Neuronal stem cell (in vitro differentiated cells): ENCODE results near the gene SIL1.
A peak's percentile ranks its signal among the peaks of the same experiment; 100 is the strongest.

Experiments
- DNase-seq: peaks from one replicate; pipeline ENCODE4 v3.0.0-alpha.2; 2013; ENCODE audit warnings: low spot score
- H2AFZ ChIP-seq: one replicate; pipeline ENCODE4 v1.6.1; 2013; ENCODE audit warnings: mild to moderate bottlenecking, low read length, inconsistent platforms
- H2AK5ac ChIP-seq: 2 replicates; pipeline ENCODE4 v1.6.1; 2013; ENCODE audit warnings: low read depth, mild to moderate bottlenecking, inconsistent platforms, low read length, moderate library complexity, mixed read lengths
- H2BK120ac ChIP-seq: 2 replicates; pipeline ENCODE4 v1.6.1; 2013; ENCODE audit warnings: low read depth, mild to moderate bottlenecking, inconsistent platforms, low read length, moderate library complexity, mixed read lengths
- H2BK12ac ChIP-seq: one replicate; pipeline ENCODE4 v1.6.1; 2013; ENCODE audit warnings: low read length, inconsistent platforms
- H2BK15ac ChIP-seq: 2 replicates; pipeline ENCODE4 v1.6.1; 2013; ENCODE audit warnings: mild to moderate bottlenecking, low read length, inconsistent platforms, mixed read lengths
- H2BK5ac ChIP-seq: one replicate; pipeline ENCODE4 v1.6.1; 2013; ENCODE audit warnings: inconsistent platforms, mild to moderate bottlenecking, low read length, moderate library complexity
- H3K14ac ChIP-seq: one replicate; pipeline ENCODE4 v1.6.1; 2013; ENCODE audit warnings: low read length, inconsistent platforms
- H3K18ac ChIP-seq: 2 replicates; pipeline ENCODE4 v1.6.1; 2013; ENCODE audit warnings: low read length, inconsistent platforms
- H3K23ac ChIP-seq: 2 replicates; pipeline ENCODE4 v1.6.1; 2013; ENCODE audit warnings: low read depth, mild to moderate bottlenecking, mixed read lengths, low read length, inconsistent platforms; ENCODE audit not compliant: poor library complexity
- H3K27ac ChIP-seq: replicated peaks from 3 replicates; pipeline ENCODE4 v1.5.1; 2013; ENCODE audit warnings: low read length, inconsistent platforms
- H3K27me3 ChIP-seq, 3 experiments: 2 replicates each; pipeline ENCODE4 v1.6.1; 2013; ENCODE audit warnings: low read length in 3 of 3, mild to moderate bottlenecking in 2 of 3, inconsistent platforms in 1 of 3, low read depth in 1 of 3, mixed read lengths in 1 of 3, moderate library complexity in 1 of 3; ENCODE audit not compliant: control insufficient read depth in 3 of 3, insufficient read depth in 3 of 3
- H3K36me3 ChIP-seq, 2 donors: replicated peaks in 1 of 2; 2 replicates each; pipeline ENCODE4 v1.6.1; 2013; ENCODE audit warnings: low read length in 2 of 2; ENCODE audit not compliant: control insufficient read depth in 2 of 2, insufficient read depth in 2 of 2
- H3K4ac ChIP-seq: 2 replicates; pipeline ENCODE4 v1.6.1; 2013; ENCODE audit warnings: inconsistent platforms, mild to moderate bottlenecking, low read length, moderate library complexity
- H3K4me1 ChIP-seq, 2 donors: 1 replicate in 1 of 2; 2 replicates in 1 of 2; pipeline ENCODE4 v1.6.1; 2013; ENCODE audit warnings: low read length in 2 of 2, low read depth in 1 of 2; ENCODE audit not compliant: control insufficient read depth in 2 of 2, insufficient read depth in 1 of 2
- H3K4me2 ChIP-seq: one replicate; pipeline ENCODE4 v1.6.1; 2013; ENCODE audit warnings: mild to moderate bottlenecking, low read length, inconsistent platforms; ENCODE audit not compliant: insufficient read depth, poor library complexity, severe bottlenecking
- H3K4me3 ChIP-seq, 2 donors: 2 replicates each; pipeline ENCODE4 v1.5.1; 2013; ENCODE audit warnings: low read length in 2 of 2, mild to moderate bottlenecking in 2 of 2, inconsistent platforms in 1 of 2, moderate library complexity in 1 of 2
- H3K79me1 ChIP-seq: one replicate; pipeline ENCODE4 v1.6.1; 2013; ENCODE audit warnings: low read depth, mild to moderate bottlenecking, inconsistent platforms, low read length, moderate library complexity
- H3K9ac ChIP-seq: one replicate; pipeline ENCODE4 v1.6.1; 2013; ENCODE audit warnings: mild to moderate bottlenecking, low read depth, low read length, inconsistent platforms; ENCODE audit not compliant: poor library complexity
- H3K9me3 ChIP-seq, 2 donors: replicated peaks in 1 of 2; 2 replicates each; pipeline versions ENCODE3 to v1.6.1; 2013; ENCODE audit warnings: low read length in 2 of 2, mild to moderate bottlenecking in 2 of 2, inconsistent platforms in 1 of 2, low read depth in 1 of 2, mixed read lengths in 1 of 2, moderate library complexity in 1 of 2; ENCODE audit not compliant: control insufficient read depth in 2 of 2, insufficient read depth in 1 of 2
- H4K8ac ChIP-seq: one replicate; pipeline ENCODE4 v1.6.1; 2013; ENCODE audit warnings: low read depth, mild to moderate bottlenecking, inconsistent platforms, low read length, moderate library complexity
- H4K91ac ChIP-seq: one replicate; pipeline ENCODE4 v1.6.1; 2013; ENCODE audit warnings: low read length, low read depth, mild to moderate bottlenecking, inconsistent platforms; ENCODE audit not compliant: poor library complexity
- WGBS, 2 donors: extraction: QIAGEN DNeasy Blood & Tissue Kit; methylation state at CpG; one replicate each; pipeline ENCODE4 v1.1.7; 2013; ENCODE audit warnings: missing lambda C conversion rate in 2 of 2, mixed read lengths in 1 of 2; ENCODE audit not compliant: insufficient read length in 2 of 2, insufficient replicate concordance in 1 of 2; ENCODE audit errors: extremely low coverage in 2 of 2; 5-methylcytosine and 5-hydroxymethylcytosine counted together

The SIL1 gene

GRCh38 chr5:139110526-139111168 lies 87.5 kb downstream of the SIL1 start:
- Histone ChIP-seq H4K8ac (no peak overlapping the region), H3K23ac (no peak overlapping the region), H3K27me3 (no peaks in the 10 kb centered on the region), H2AFZ (no peak overlapping the region), H3K4ac (no peak overlapping the region), H3K4me2 (no peak overlapping the region), H3K4me1 (peaks cover 5 to 22% of the 10 kb centered on the region in 2 donors), H3K9me3 (peaks cover 4 to 7% of the 10 kb centered on the region in 2 donors), H2BK12ac (no peak overlapping the region), H2AK5ac (no peak overlapping the region), H3K36me3 (peaks cover 0 to 2% of the 10 kb centered on the region in 2 donors), H3K79me1 (no peaks in the 10 kb centered on the region), H4K91ac (no peak overlapping the region), H3K4me3 (no peak overlapping the region), H3K18ac (peak overlapping the region; percentile 4), H2BK15ac (no peak overlapping the region), H2BK120ac (no peak overlapping the region), H3K14ac (no peak overlapping the region), H3K27ac (no peak overlapping the region), H3K9ac (no peak overlapping the region), H2BK5ac (no peak overlapping the region)
- no peak for DNase-seq

GRCh38 chr5:139108063-139108824 lies 89.9 kb downstream of the SIL1 start:
- Histone ChIP-seq H3K27ac (no peak overlapping the region), H3K4me1 (peaks cover 10 to 36% of the 10 kb centered on the region in 2 donors), H3K36me3 (peaks cover 0 to 2% of the 10 kb centered on the region in 2 donors), H2AK5ac (no peak overlapping the region), H4K91ac (no peak overlapping the region), H3K4me2 (no peak overlapping the region), H2BK5ac (no peak overlapping the region), H2BK120ac (no peak overlapping the region), H3K9ac (no peak overlapping the region), H3K27me3 (no peaks in the 10 kb centered on the region), H3K79me1 (no peaks in the 10 kb centered on the region), H3K4me3 (no peak overlapping the region), H3K4ac (no peak overlapping the region), H2BK12ac (no peak overlapping the region), H3K18ac (no peak overlapping the region), H3K23ac (no peak overlapping the region), H3K14ac (no peak overlapping the region), H2BK15ac (no peak overlapping the region), H3K9me3 (peaks cover 4 to 7% of the 10 kb centered on the region in 2 donors), H2AFZ (no peak overlapping the region), H4K8ac (no peak overlapping the region)
- WGBS, 2 donors: no CpG with 5 or more reads among the region's 10 CpGs
- no peak for DNase-seq

GRCh38 chr5:139105621-139106071 lies 92.5 kb downstream of the SIL1 start:
- H3K27ac ChIP-seq: no peak overlapping the region
- H2BK12ac ChIP-seq: no peak overlapping the region
- no peak overlapping the region for H3K9ac ChIP-seq
- H3K4me3 ChIP-seq: peak overlapping the region in 1 of 2 donors; percentile 13
- peak; percentile 23 for DNase-seq
- H3K4me1 ChIP-seq: peaks cover 10 to 40% of the 10 kb centered on the region in 2 donors
- no peak overlapping the region for H3K14ac ChIP-seq
- no peaks in the 10 kb centered on the region for H3K36me3 ChIP-seq
- H4K91ac ChIP-seq: no peak overlapping the region
- H3K4me2 ChIP-seq: no peak overlapping the region
- no peak overlapping the region for H3K18ac ChIP-seq
- H2AK5ac ChIP-seq: no peak overlapping the region
- no peak overlapping the region for H2BK15ac ChIP-seq
- no peaks in the 10 kb centered on the region for H3K79me1 ChIP-seq
- no peaks in the 10 kb centered on the region for H3K27me3 ChIP-seq
- peaks cover 0 to 2% of the 10 kb centered on the region in 2 donors for H3K9me3 ChIP-seq
- no CpG with 5 or more reads among the region's 15 CpGs for WGBS, 2 donors
- H3K23ac ChIP-seq: no peak overlapping the region
- H2AFZ ChIP-seq: peak overlapping the region; percentile 83
- H4K8ac ChIP-seq: no peak overlapping the region
- H2BK5ac ChIP-seq: no peak overlapping the region
- no peak overlapping the region for H3K4ac ChIP-seq
- no peak overlapping the region for H2BK120ac ChIP-seq

- Histone ChIP-seq H3K36me3 (no peaks in the 10 kb centered on the region), H3K27me3 (no peaks in the 10 kb centered on the region), H3K14ac (no peak overlapping the region), H3K18ac (no peak overlapping the region), H3K4me3 (no peak overlapping the region), H2AFZ (peak overlapping the region; percentile 83), H3K23ac (no peak overlapping the region), H3K4ac (no peak overlapping the region), H4K8ac (no peak overlapping the region), H2BK15ac (no peak overlapping the region), H3K27ac (no peak overlapping the region), H3K9me3 (no peaks in the 10 kb centered on the region), H2BK120ac (no peak overlapping the region), H3K79me1 (no peaks in the 10 kb centered on the region), H3K4me1 (peaks cover 10 to 40% of the 10 kb centered on the region in 2 donors), H2BK5ac (no peak overlapping the region), H3K4me2 (no peak overlapping the region), H4K91ac (no peak overlapping the region), H3K9ac (no peak overlapping the region), H2BK12ac (no peak overlapping the region), H2AK5ac (no peak overlapping the region)
- WGBS, 2 donors: no CpG with 5 or more reads among the region's 10 CpGs
- DNase-seq: no peak
Measured at GRCh38 chr5:139104577-139105276, 93.4 kb downstream of the SIL1 start.
